ENCODE measurements around the gene GPC3. TPM values are rescaled to one million over a fixed set of nuclear protein-coding genes. Genes with fewer than 3 reads are reported as not detected.
"Not testable (repeated sequence)": the region's sequence is repeated elsewhere in the genome, so short reads cannot be mapped to it uniquely, and the experiment has no call there.

The GPC3 gene
- total RNA-seq, 1 experiment from 2014 or later, result 233 TPM

DNA sequence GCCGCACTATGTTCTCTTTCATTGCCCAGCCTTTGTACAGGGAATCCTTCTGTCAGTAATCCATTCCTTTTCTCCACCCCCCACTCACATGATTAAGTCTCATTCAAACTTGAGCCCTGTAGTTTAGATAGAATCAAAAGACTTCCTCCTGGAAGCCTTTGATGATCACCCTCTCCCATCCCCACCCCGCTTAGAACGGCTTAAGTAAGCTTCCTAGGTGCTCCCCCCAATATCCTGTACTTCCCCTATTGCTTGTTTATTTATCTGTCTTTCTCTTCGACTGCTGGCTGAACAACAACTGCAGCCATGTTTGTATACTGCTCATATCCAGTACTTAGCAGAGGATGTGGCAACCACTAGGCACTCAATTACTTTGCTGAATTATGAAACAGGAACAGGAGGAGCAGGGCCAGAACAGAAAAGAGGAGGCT, 38.5 kb upstream of the GPC3 start:
- no peak overlapping the region for H3K4me3 Mint-ChIP-seq (ENCODE audit: unreplicated experiment)
- no peak overlapping the region for H3K4me3 ChIP-seq (ENCODE audit: low read depth, low read length)
- no peak overlapping the region for H3K27ac Mint-ChIP-seq (ENCODE audit: unreplicated experiment)
- ChIA-PET CTCF (no interaction called here), POLR2A (no interaction called here)
- TF ChIP-seq, protein P1, sequence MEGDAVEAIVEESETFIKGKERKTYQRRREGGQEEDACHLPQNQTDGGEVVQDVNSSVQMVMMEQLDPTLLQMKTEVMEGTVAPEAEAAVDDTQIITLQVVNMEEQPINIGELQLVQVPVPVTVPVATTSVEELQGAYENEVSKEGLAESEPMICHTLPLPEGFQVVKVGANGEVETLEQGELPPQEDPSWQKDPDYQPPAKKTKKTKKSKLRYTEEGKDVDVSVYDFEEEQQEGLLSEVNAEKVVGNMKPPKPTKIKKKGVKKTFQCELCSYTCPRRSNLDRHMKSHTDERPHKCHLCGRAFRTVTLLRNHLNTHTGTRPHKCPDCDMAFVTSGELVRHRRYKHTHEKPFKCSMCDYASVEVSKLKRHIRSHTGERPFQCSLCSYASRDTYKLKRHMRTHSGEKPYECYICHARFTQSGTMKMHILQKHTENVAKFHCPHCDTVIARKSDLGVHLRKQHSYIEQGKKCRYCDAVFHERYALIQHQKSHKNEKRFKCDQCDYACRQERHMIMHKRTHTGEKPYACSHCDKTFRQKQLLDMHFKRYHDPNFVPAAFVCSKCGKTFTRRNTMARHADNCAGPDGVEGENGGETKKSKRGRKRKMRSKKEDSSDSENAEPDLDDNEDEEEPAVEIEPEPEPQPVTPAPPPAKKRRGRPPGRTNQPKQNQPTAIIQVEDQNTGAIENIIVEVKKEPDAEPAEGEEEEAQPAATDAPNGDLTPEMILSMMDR (IDR thresholded peaks at IDR 0.05; ENCODE audit: insufficient read depth in 1 of 2, low read depth in 1 of 2, low read length in 1 of 2, severe bottlenecking in 1 of 2, unreplicated experiment in 1 of 2), result no peak
- H3K4me1 Mint-ChIP-seq (ENCODE audit: low read depth, unreplicated experiment), result peaks cover 15% of the 10 kb centered on the region
- no peaks in the 10 kb centered on the region for H3K27me3 Mint-ChIP-seq (ENCODE audit: insufficient read depth, unreplicated experiment)
- no peaks in the 10 kb centered on the region for H3K27me3 ChIP-seq (replicated peaks; ENCODE audit: control insufficient read depth, insufficient read depth, low read length)
- no TSS peak for BruUV-seq (replicated peaks)
- no peaks in the 10 kb centered on the region for H3K9me3 Mint-ChIP-seq (ENCODE audit: unreplicated experiment)
- H3K4me1 ChIP-seq, result peaks cover 6% of the 10 kb centered on the region; the same call in 1 of the 2 replicates
- H3K36me3 Mint-ChIP-seq (ENCODE audit: insufficient read depth, unreplicated experiment), result peaks cover 5% of the 10 kb centered on the region
- no peaks in the 10 kb centered on the region for H3K36me3 ChIP-seq (ENCODE audit: control insufficient read depth, insufficient read depth, low read length)
- H3K9me3 ChIP-seq, result no peaks in the 10 kb centered on the region
- intact Hi-C loops (cut with micrococcal nuclease; ENCODE audit: unreplicated experiment), result loop anchor here (5.0 kb wide), 1 partner anchor 37 kb away; the partner anchor contains the start of gene GPC3
- no peak for DNase-seq

DNA sequence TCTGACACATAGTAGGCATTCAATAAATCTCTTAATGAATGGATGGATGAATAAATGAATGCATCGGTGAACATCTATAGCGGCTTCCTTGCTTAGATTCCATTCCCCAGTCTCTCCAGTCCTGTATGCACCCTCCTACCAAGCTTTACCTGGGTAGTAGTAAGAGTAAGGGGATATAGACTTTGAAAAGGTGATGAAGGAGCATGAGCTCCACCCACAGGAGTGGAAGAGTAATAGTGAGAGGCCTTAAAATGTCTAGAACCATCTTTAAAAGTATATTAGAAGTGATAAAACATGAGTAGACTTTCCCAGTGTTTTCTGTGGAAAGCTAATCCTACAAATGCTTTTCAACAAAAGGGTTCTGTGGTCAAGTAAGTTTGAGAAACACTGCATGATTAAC, 35.5 kb upstream of the GPC3 start:
- Mint-ChIP-seq H3K27me3 (ENCODE audit: insufficient read depth, unreplicated experiment) (no peaks in the 10 kb centered on the region), H3K36me3 (ENCODE audit: insufficient read depth, unreplicated experiment) (no peaks in the 10 kb centered on the region), H3K27ac (ENCODE audit: unreplicated experiment) (no peak overlapping the region), H3K9me3 (ENCODE audit: unreplicated experiment) (no peaks in the 10 kb centered on the region), H3K4me1 (ENCODE audit: low read depth, unreplicated experiment) (peaks cover 23% of the 10 kb centered on the region), H3K4me3 (ENCODE audit: unreplicated experiment) (no peak overlapping the region)
- Histone ChIP-seq H3K9me3 (no peaks in the 10 kb centered on the region), H3K4me3 (ENCODE audit: low read depth, low read length) (no peak overlapping the region), H3K27me3 (replicated peaks; ENCODE audit: control insufficient read depth, insufficient read depth, low read length) (no peaks in the 10 kb centered on the region), H3K36me3 (ENCODE audit: control insufficient read depth, insufficient read depth, low read length) (no peaks in the 10 kb centered on the region), H3K4me1 (peaks cover 6% of the 10 kb centered on the region; the same call in 1 of the 2 replicates)
- ChIA-PET POLR2A (no interaction called here), CTCF (interaction anchor here (0.5 to 2.2 kb wide), 12 partner anchors 26 to 228 kb away, joined by 3 to 19 read pairs (median 8); partner anchors contain the start of gene GPC3)
- TF ChIP-seq, protein P1 (IDR thresholded peaks at IDR 0.05; ENCODE audit: insufficient read depth in 1 of 2, low read depth in 1 of 2, low read length in 1 of 2, severe bottlenecking in 1 of 2, unreplicated experiment in 1 of 2), result peak in 1 of 2 experiments; percentile 47
- peak; percentile 43 to 50 for DNase-seq
- intact Hi-C loops (cut with micrococcal nuclease; ENCODE audit: unreplicated experiment), result loop anchor here (1.0 to 5.0 kb wide), 7 partner anchors 14 to 229 kb away; partner anchors contain the start of gene GPC3
- no TSS peak for BruUV-seq (replicated peaks)

DNA sequence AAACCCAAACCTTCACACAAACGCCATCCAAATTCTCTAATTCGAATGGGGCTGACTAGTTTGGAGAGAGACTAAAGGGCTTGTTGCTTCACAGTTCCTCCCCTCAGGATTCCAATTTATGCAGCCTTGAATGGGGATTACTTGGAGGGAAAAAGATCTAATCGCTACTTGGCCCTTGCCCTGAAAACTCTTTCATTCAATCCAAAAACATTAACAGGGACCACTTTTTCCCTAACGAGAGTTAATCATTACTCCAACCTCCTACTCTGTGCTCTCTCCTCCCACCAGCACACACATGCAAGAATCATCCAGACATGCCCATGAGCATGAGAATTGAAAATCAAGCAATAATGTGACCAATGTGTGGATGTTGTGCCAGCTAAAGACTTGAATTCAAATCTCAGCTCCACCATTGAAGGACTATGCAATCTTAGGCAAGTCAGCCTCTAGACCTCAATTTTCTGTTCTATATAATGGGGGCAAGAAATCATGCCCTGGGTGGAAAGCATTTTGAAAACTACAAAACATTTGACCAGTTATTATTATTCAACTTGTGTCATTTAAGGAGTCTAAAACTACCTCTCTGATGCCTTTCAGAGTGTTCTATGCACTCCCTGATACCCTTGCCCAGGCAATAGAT, 34.3 kb upstream of the GPC3 start:
- TF ChIP-seq, protein P1 (IDR thresholded peaks at IDR 0.05; ENCODE audit: insufficient read depth in 1 of 2, low read depth in 1 of 2, low read length in 1 of 2, severe bottlenecking in 1 of 2, unreplicated experiment in 1 of 2), result no peak
- Histone ChIP-seq H3K27me3 (replicated peaks; ENCODE audit: control insufficient read depth, insufficient read depth, low read length) (no peaks in the 10 kb centered on the region), H3K9me3 (no peaks in the 10 kb centered on the region), H3K4me3 (ENCODE audit: low read depth, low read length) (no peak overlapping the region), H3K36me3 (ENCODE audit: control insufficient read depth, insufficient read depth, low read length) (no peaks in the 10 kb centered on the region), H3K4me1 (peaks cover 6% of the 10 kb centered on the region; the same call in 1 of the 2 replicates)
- H3K27me3 Mint-ChIP-seq (ENCODE audit: insufficient read depth, unreplicated experiment), result no peaks in the 10 kb centered on the region
- H3K9me3 Mint-ChIP-seq (ENCODE audit: unreplicated experiment), result no peaks in the 10 kb centered on the region
- intact Hi-C loops (cut with micrococcal nuclease; ENCODE audit: unreplicated experiment), result loop anchor here (2.0 to 5.0 kb wide), 2 partner anchors 13 to 32 kb away; partner anchors contain the start of gene GPC3
- DNase-seq, result no peak
- ChIA-PET CTCF (interaction anchor here (1.6 to 2.2 kb wide), 2 partner anchors 60 to 227 kb away, joined by 10 to 19 read pairs; no protein-coding TSS in a partner anchor), POLR2A (no interaction called here)
- no peak overlapping the region for H3K4me3 Mint-ChIP-seq (ENCODE audit: unreplicated experiment)
- peak overlapping the region; percentile 23 for H3K27ac Mint-ChIP-seq (ENCODE audit: unreplicated experiment)
- peaks cover 23% of the 10 kb centered on the region for H3K4me1 Mint-ChIP-seq (ENCODE audit: low read depth, unreplicated experiment)
- BruUV-seq (replicated peaks), result no TSS peak
- H3K36me3 Mint-ChIP-seq (ENCODE audit: insufficient read depth, unreplicated experiment), result no peaks in the 10 kb centered on the region

DNA sequence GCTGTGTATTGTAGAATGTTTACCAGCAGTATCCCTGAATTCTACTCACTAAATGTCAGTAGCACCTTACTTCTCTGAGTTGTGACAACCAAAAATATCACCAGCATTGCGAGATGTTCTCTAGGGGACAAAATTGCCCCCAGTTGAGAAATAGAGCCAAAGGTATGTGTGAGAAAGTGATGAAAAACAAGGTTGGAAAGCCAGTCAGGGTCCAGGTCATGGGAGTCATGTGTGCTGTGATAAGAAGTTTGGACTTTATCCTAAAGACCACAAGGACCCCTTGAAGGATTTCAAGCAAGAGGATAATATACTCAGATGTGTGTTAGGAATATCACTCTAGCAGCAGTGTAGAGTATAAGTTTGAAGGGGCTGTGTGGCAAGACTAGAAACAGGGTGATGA, 30.9 kb upstream of the GPC3 start:
- H3K36me3 ChIP-seq (ENCODE audit: control insufficient read depth, insufficient read depth, low read length); H3K4me3 ChIP-seq (ENCODE audit: low read depth, low read length); H3K4me3 Mint-ChIP-seq (ENCODE audit: unreplicated experiment); POLR2A ChIA-PET; H3K27ac Mint-ChIP-seq (ENCODE audit: unreplicated experiment); DNase-seq; H3K36me3 Mint-ChIP-seq (ENCODE audit: insufficient read depth, unreplicated experiment); CTCF ChIA-PET; H3K4me1 ChIP-seq; intact Hi-C loops (cut with micrococcal nuclease; ENCODE audit: unreplicated experiment); H3K9me3 Mint-ChIP-seq (ENCODE audit: unreplicated experiment); H3K27me3 ChIP-seq (replicated peaks; ENCODE audit: control insufficient read depth, insufficient read depth, low read length); BruUV-seq (replicated peaks); H3K27me3 Mint-ChIP-seq (ENCODE audit: insufficient read depth, unreplicated experiment); H3K9me3 ChIP-seq: not testable (repeated sequence)
- peaks cover 23% of the 10 kb centered on the region for H3K4me1 Mint-ChIP-seq (ENCODE audit: low read depth, unreplicated experiment)

DNA sequence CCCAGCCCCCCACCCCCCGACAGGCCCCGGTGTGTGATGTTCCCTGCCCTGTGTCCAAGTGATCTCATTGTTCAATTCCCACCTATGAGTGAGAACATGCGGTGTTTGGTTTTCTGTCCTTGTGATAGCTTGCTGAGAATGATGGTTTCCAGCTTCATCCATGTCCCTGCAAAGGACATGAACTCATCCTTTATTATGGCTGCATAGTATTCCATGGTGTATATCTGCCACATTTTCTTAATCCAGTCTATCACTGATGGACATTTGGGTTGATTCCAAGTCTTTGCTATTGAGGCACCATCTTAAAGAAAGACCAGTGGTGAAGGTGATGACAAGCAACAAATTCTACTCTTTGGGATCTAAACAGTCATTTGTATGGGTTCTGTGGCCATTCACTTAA, 30.1 kb upstream of the GPC3 start:
- H3K27me3 ChIP-seq (replicated peaks; ENCODE audit: control insufficient read depth, insufficient read depth, low read length); H3K36me3 Mint-ChIP-seq (ENCODE audit: insufficient read depth, unreplicated experiment); H3K27ac Mint-ChIP-seq (ENCODE audit: unreplicated experiment); H3K4me1 ChIP-seq; H3K4me3 ChIP-seq (ENCODE audit: low read depth, low read length); POLR2A ChIA-PET; H3K4me3 Mint-ChIP-seq (ENCODE audit: unreplicated experiment); BruUV-seq (replicated peaks); H3K36me3 ChIP-seq (ENCODE audit: control insufficient read depth, insufficient read depth, low read length); H3K9me3 ChIP-seq; intact Hi-C loops (cut with micrococcal nuclease; ENCODE audit: unreplicated experiment); DNase-seq; H3K27me3 Mint-ChIP-seq (ENCODE audit: insufficient read depth, unreplicated experiment); H3K9me3 Mint-ChIP-seq (ENCODE audit: unreplicated experiment); CTCF ChIA-PET: not testable (repeated sequence)
- H3K4me1 Mint-ChIP-seq (ENCODE audit: low read depth, unreplicated experiment), result peaks cover 23% of the 10 kb centered on the region
